Right atrium auricular region (tissue), 2 donors: Measurements from ENCODE around the gene HECTD2. TPM values are rescaled to one million over a fixed set of nuclear protein-coding genes. Genes with fewer than 3 reads are reported as not detected.
"Not testable (repeated sequence)": the region's sequence is repeated elsewhere in the genome, so short reads cannot be mapped to it uniquely, and the experiment has no call there.

ENCODE experiments used
- DNase-seq: peaks from one replicate; pipeline ENCODE4 v3.0.0-alpha.2; 2019; ENCODE audit warnings: low spot score
- H3K27ac ChIP-seq, 2 donors: fragments of 200-600 bp; sonication (generic); 1 replicate in 1 of 2; 2 replicates in 1 of 2; pipeline ENCODE4 v1.5.1; 2016 to 2019
- H3K27me3 ChIP-seq, 2 donors: fragments of 200-600 bp; sonication (generic); one replicate each; pipeline versions ENCODE4 v1.5.1 to v1.6.0; 2017 to 2019
- H3K36me3 ChIP-seq: fragments of 200-600 bp; sonication (generic); one replicate; pipeline ENCODE4 v1.5.1; 2016
- H3K4me1 ChIP-seq, 2 donors: fragments of 200-600 bp; sonication (generic); one replicate each; pipeline versions ENCODE4 v1.5.1 to v1.6.0; 2017 to 2019
- H3K4me3 ChIP-seq, 2 donors: fragments of 200-600 bp; sonication (generic); 1 replicate in 1 of 2; 2 replicates in 1 of 2; pipeline ENCODE4 v1.5.1; 2017 to 2019; ENCODE audit warnings: mild to moderate bottlenecking in 1 of 2, moderate library complexity in 1 of 2
- H3K9me3 ChIP-seq, 2 donors: fragments of 200-600 bp; sonication (generic); one replicate each; pipeline ENCODE4 v1.5.1; 2019
- total RNA-seq, 2 donors: library from RNA; depleted of rRNA; stranded (reverse); fragments of >200 nt; gene quantifications; one replicate each; pipeline ENCODE4 v1.1.0, GENCODE V29; 2016
- TF ChIP-seq, protein P1 (sequence below), 2 donors: fragments of 200-600 bp; sonication (generic); IDR thresholded peaks; one replicate each; pipeline ENCODE4 v1.5.1; 2019; ENCODE audit warnings: antibody characterized with exemption in 2 of 2

Gene HECTD2
- total RNA-seq, 2 donors from 2014 or later: 6.9 TPM

DNA sequence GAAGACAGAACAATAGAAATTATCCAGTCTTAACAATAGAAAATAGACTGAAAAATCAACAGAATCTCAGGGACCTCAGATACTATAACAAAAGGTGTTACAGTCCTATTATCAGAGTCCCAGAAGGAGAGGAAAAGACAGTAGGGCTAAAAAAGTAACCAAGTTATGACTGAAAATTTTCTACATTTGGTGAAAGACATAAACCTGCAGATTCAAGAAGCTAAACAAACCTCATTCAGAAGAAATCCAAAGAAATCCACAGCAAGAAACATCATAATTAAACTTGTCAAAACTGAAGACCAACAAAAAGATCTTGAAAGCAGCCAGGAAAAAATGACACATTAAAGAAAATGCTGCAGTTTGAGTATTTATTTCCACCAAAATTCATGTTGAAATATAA lies 41.9 kb downstream of the HECTD2 start:
- TF ChIP-seq, protein P1, sequence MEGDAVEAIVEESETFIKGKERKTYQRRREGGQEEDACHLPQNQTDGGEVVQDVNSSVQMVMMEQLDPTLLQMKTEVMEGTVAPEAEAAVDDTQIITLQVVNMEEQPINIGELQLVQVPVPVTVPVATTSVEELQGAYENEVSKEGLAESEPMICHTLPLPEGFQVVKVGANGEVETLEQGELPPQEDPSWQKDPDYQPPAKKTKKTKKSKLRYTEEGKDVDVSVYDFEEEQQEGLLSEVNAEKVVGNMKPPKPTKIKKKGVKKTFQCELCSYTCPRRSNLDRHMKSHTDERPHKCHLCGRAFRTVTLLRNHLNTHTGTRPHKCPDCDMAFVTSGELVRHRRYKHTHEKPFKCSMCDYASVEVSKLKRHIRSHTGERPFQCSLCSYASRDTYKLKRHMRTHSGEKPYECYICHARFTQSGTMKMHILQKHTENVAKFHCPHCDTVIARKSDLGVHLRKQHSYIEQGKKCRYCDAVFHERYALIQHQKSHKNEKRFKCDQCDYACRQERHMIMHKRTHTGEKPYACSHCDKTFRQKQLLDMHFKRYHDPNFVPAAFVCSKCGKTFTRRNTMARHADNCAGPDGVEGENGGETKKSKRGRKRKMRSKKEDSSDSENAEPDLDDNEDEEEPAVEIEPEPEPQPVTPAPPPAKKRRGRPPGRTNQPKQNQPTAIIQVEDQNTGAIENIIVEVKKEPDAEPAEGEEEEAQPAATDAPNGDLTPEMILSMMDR (IDR thresholded peaks at IDR 0.05): no peak
- peaks cover 0 to 37% of the 10 kb centered on the region in 2 donors for H3K9me3 ChIP-seq
- no peaks in the 10 kb centered on the region for H3K36me3 ChIP-seq
- H3K27ac ChIP-seq: no peak overlapping the region
- H3K4me3 ChIP-seq: no peak overlapping the region
- no peak for DNase-seq
- no peaks in the 10 kb centered on the region for H3K4me1 ChIP-seq
- no peaks in the 10 kb centered on the region for H3K27me3 ChIP-seq

DNA sequence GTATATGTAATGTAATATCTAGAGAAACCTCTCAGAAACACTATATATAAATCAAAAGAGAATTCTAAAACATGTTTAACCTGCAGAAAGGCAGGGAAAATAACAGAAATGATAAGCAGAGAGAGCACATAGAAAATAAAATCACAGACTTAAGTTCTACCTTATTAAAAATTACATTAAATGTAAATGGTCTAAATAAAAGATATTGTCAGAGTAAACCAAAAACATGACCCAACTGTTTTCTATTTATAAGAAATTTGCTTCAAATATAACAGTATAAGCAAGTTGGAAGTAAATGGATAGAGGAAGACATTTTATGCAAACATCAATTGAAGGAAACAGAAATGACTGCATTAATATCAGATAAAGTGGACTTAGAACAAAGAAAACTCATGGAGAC lies 43.4 kb downstream of the HECTD2 start:
- no peak for DNase-seq
- Histone ChIP-seq H3K4me3 (no peak overlapping the region), H3K4me1 (no peaks in the 10 kb centered on the region), H3K27me3 (no peaks in the 10 kb centered on the region), H3K9me3 (peaks cover 0 to 37% of the 10 kb centered on the region in 2 donors), H3K27ac (no peak overlapping the region), H3K36me3 (no peaks in the 10 kb centered on the region)
- TF ChIP-seq, protein P1 (IDR thresholded peaks at IDR 0.05): no peak

DNA sequence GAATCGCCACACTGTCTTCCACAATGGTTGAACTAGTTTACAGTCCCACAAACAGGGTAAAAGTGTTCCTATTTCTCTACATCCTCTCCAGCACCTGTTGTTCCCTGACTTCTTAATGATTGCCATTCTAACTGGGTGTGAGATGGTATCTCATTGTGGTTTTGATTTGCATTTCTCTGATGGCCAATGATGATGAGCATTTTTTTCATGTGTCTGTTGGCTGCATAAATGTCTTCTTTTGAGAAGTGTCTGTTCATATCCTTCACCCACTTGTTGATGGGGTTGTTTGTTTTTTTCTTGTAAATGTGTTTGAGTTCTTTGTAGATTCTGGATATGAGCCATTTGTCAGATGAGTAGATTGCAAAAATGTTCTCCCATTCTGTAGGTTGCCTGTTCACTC lies 45.0 kb downstream of the HECTD2 start:
- H3K9me3 ChIP-seq: peaks cover 0 to 37% of the 10 kb centered on the region in 2 donors
- not testable (repeated sequence) for H3K36me3 ChIP-seq, H3K4me3 ChIP-seq, H3K27ac ChIP-seq, DNase-seq, H3K4me1 ChIP-seq, H3K27me3 ChIP-seq

DNA sequence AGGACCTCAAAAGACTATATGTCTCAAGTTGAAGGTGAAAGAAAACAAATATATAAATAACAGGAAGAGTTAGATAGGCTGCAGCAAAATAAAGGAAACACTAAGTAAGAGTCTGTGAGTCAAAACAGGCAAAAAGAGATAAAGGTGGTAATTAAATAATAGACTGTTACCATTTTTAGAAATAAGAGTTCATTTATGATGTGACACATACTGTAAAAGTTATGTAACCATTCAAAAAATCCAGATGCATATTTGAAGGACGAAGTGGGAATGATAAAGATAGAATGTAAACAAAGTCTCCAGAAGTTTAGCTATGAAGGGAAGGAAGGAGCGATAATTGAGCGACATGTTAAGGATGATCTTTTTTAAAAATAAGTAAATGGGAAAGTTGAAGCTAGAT lies 50.5 kb downstream of the HECTD2 start:
- DNase-seq: no peak
- no peaks in the 10 kb centered on the region for H3K4me1 ChIP-seq
- no peaks in the 10 kb centered on the region for H3K9me3 ChIP-seq
- no peak overlapping the region for H3K27ac ChIP-seq
- H3K27me3 ChIP-seq: no peaks in the 10 kb centered on the region
- peaks cover 27% of the 10 kb centered on the region for H3K36me3 ChIP-seq
- no peak overlapping the region for H3K4me3 ChIP-seq
- TF ChIP-seq, protein P1 (IDR thresholded peaks at IDR 0.05): no peak

DNA sequence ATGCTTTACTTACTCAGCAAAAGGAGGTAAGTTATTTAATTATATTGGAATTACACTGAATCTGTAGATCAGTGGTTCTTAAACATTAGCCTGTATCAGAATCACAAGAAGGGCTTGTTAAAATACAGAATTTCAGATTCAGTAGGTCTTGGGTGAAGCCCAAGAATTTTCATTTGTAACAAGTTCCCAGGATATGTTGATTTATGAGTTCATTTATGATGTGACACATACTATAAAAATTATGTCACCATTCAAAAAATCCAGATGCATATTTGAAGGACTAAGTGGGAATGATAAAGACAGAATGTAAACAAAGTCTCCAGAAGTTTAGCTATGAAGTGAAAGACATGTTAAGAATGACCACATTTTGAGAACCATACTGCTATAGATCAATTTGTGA lies 52.3 kb downstream of the HECTD2 start:
- Histone ChIP-seq H3K36me3 (peaks cover 32% of the 10 kb centered on the region), H3K27ac (no peak overlapping the region), H3K4me1 (no peaks in the 10 kb centered on the region), H3K4me3 (no peak overlapping the region), H3K27me3 (no peaks in the 10 kb centered on the region), H3K9me3 (no peaks in the 10 kb centered on the region)
- no peak for DNase-seq
- TF ChIP-seq, protein P1 (IDR thresholded peaks at IDR 0.05): no peak

DNA sequence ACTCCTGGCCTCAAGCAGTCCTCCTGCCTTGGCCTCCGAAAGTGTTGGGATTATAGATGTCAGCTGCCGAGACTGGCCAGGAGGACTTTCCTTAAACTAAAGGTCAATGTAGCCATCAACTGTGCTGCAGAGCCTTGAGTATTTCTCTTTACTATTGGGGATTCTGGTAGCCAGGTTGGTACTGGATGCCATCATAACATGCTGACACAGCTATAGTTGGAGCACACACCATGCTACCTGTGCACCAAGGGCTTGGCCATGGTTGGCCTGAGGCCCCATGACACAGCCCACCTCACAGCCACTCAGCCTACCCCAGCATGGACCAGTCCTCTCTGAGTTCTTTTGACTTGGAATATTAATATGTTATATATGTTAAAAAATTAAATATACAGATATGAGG lies 54.4 kb downstream of the HECTD2 start:
- TF ChIP-seq, protein P1 (IDR thresholded peaks at IDR 0.05): no peak
- Histone ChIP-seq H3K36me3 (peaks cover 35% of the 10 kb centered on the region), H3K27me3 (no peaks in the 10 kb centered on the region), H3K27ac (no peak overlapping the region), H3K4me3 (no peak overlapping the region), H3K9me3 (no peaks in the 10 kb centered on the region), H3K4me1 (no peaks in the 10 kb centered on the region)
- no peak for DNase-seq
